Activated T-helper 9 cell treated with anti-CD3 and anti-CD28 coated beads, Interleukin-2, amount 50 U/mL, for 16 hours (primary cell): ENCODE results near the gene EIF4E1B.

ENCODE experiments used
- DNase-seq: peaks from one replicate; pipeline ENCODE4 v3.0.0-alpha.2; 2020; ENCODE audit warnings: low read depth

Gene EIF4E1B

GRCh38 chr5:176627582-176627981 is 2.9 kb upstream of the EIF4E1B start:
- no peak for DNase-seq

DNA sequence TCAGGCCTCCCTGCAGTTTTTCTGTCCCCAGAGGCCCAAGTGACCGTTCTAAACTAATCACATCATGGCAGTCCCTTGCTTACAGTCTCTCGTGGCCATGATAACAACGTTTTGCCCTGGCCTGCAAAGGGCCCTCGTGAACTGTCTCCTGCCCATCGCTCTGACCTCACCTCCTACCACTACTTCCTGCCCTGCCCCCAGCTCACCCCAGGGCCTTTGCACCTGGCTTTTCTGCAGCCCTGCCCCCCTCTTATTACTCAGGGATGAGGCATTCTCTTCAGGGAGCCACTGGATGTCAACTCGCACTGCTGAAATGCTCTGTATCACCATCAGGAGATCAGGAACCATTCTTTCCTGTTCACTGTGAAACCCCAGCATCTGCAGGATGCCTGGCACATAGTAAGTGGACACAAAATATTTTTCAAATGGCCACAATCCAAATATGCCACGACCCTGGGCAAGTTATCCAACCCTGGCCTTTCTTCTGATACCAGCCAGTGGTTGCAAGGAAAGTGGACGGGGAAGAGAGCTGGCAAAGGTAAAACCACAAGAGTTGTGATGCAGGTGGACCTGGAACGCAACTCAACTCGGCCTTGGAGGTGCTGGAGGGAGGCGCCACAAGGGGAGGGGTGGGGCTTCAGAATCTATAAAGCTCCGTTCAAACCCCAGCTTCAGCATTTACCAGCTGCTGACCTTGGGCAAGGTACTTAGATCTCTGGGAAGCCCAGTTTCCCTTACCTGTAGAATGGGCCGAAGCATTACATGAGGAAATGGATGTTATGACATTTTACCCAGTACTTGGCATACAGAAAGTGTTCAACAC is 1.9 kb upstream of the EIF4E1B start:
- no peak for DNase-seq

GRCh38 chr5:176629317-176629852 is 1.1 kb upstream of the EIF4E1B start:
- no peak for DNase-seq

DNA sequence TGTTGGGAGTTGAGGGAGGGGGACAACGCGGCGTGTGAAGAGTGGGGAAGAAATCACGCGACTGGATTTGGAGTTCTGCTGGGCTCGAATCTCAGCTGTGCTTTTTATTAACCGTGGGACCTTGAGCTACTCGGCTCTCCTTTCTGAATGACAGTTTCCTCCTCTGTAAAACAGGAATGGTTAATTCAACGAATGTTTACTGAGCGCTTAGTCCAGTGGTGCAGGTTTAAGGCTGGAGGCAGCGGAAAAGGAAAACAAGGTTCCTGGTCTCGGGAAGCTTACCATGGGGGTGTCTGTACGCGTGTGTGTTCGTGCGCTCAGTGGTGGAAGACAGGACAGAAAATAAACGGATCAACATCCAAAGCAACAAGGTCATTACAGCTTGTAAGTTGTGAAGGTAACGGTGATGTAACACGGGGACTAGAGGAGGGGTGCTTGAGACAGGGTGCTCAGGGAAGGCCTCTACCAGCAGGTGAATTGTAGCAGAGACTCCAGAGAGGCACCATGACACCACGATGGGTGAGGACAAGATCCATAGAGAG is 277 bp downstream of the EIF4E1B start:
- no peak for DNase-seq

- DNase-seq = no peak
These were observed 1.1 kb downstream of the EIF4E1B start for GRCh38 chr5:176631383-176632200.

DNA sequence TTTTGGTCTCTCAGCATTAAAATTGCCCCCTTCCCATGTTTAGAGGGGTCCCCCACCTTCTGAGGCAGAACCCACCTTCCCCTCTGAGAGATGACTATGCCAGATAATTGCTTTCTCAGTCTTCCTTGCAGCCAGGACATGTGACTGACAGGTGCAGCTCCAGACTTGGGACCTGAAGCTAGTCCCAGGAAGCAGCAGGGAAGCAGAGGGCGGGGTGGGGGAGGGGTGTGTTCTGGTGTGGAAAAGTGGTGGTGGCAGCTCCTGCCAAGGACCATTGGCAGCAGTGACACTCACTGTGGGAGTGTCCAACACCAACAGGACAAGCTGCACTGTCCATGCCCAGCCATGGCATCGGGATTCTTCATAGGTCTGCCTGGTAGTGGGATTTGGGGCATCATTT is 2.3 kb downstream of the EIF4E1B start:
- DNase-seq = no peak

GRCh38 chr5:176633598-176633997 is 3.1 kb downstream of the EIF4E1B start:
- no peak for DNase-seq

DNA sequence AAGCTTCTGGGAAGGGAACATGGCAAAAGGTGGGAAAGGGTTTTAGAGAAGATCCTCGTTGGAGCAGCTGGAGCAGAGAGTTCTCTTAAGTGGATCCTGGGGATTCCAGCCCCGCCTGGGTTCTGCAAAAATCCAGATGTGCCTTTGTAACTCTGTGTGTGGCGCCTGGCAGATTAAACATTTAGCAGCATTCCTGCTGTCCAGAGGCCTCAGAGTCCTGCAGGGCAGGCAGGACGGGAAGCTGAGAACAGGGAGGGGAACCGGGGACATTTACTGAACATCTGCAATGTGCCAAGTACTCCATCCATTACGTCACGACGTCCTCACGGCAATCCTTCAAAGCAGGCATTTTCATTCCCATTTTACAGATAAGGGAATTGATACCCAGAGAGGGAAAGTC is 6.0 kb downstream of the EIF4E1B start:
- no peak for DNase-seq

DNA sequence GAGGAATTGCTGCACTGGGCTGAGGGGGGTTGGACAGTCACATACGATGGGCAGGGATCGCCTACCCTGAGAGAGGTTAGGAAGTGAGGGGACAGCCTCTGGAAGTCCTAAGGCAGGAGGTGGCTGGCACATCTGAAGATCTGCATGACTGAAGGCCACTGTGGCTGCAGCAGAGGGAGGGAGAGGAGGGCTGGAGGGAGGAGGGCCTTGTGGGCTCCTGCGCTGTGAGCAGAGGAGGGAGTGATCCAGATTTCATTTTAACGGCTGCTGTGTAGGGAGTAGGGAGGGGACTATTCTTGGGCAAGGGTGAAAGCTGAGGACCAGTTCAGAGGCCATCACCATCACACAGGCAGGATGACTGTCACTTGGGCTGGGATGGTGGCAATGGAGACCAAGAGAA is 7.1 kb downstream of the EIF4E1B start:
- no peak for DNase-seq

DNA sequence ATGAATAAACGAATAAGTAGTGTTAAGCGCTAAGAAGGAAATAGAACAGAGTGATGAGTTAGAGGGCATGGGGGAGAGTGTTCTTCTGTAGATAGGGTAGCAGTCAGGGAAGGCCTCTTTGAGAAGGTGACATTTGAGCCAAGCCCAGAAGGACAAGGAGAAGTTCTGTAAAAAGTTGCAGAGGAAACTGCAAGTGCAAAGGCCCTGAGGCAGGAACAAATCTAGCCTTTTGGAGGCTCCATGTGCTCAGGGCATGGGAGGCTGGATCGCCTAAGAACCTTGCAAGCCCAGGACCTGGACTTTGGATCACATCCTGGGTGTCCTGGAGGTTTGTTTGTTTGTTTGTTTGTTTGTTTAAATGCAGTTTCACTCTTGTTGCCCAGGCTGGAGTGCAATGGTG is 8.0 kb downstream of the EIF4E1B start:
- no peak for DNase-seq

- no peak for DNase-seq
These were observed 8.7 kb downstream of the EIF4E1B start for GRCh38 chr5:176639208-176639607.

DNA sequence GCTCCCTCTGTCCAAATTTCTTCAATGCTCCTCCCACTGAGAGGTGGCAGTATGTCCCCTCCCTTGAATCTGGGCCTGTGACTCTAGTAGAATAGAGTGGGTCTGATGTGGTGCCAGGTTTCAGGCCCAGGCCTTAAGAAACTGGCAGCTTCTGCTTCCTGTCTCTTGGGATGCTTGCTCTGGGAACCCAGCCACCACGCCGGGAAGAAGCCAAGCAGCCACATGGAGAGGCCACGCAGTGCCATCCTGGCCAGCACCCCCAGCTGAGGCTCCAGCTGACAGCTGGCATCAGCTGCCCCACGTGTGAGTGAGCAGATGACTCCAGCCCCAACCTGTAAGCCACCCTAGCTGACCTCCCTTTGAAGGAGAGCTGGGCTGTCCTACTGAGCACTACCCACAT is 9.5 kb downstream of the EIF4E1B start:
- DNase-seq = no peak

DNA sequence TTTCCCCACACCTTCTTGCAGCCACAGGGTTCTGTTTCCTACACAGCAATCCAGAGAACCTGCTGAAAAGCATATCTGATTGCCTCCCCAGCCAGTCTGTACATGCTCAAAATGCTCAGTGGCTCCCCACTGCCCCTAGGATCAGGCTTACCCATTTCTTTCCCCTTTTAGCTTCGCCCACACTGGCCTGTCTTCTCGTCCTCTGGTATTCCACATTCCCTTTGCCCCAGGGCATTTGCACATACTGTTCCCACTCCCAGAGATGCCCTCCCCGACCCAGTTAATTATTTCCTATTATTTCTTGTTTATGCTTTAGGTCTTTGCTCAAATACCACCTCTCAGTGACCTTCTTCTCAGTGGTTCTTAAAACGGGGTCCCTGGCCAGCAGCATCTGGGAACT is 10.1 kb downstream of the EIF4E1B start:
- DNase-seq = no peak

DNA sequence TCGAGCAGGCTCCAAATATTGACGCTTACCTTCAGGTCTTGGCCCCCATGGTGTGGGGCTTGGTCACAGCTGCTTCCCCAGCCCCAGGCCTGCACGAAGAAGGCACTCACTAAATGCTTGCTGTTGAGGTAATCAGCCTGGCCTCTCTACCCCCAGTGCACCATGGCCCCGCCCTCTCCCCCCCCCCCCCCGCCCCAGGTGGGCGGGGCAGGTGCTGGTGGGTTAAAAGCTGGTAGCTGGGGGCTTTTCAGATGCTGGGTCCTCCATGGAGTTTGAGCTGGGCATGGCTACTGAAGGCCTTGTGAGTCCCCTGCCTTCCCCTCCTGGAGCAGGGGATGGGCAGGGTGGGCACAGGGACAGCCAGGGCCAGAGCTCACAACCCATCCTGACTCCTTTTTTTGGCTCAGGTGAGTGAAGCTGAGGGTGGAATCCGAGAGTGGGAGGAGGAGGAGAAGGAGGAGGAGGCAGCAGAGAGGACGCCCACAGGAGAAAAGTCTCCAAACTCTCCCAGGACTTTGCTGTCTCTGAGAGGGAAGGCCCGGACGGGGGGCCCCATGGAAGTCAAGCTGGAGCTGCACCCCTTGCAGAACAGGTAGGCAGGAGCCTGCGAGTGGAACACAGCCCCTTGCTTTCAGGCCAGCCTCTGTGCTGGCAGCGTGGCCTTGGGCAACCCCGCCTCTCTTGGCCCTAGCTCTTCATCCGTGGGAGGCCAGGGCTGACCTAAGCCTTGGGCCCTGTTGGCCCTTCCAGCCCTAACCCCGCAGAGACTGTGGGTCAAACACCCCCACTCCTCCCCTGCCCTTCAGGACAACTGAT is 12.4 kb downstream of the EIF4E1B start:
- no peak for DNase-seq

- no peak for DNase-seq
These were observed 13.2 kb downstream of the EIF4E1B start for GRCh38 chr5:176643491-176644219.

- no peak for DNase-seq
These were observed 13.8 kb downstream of the EIF4E1B start for GRCh38 chr5:176644294-176644693.

DNA sequence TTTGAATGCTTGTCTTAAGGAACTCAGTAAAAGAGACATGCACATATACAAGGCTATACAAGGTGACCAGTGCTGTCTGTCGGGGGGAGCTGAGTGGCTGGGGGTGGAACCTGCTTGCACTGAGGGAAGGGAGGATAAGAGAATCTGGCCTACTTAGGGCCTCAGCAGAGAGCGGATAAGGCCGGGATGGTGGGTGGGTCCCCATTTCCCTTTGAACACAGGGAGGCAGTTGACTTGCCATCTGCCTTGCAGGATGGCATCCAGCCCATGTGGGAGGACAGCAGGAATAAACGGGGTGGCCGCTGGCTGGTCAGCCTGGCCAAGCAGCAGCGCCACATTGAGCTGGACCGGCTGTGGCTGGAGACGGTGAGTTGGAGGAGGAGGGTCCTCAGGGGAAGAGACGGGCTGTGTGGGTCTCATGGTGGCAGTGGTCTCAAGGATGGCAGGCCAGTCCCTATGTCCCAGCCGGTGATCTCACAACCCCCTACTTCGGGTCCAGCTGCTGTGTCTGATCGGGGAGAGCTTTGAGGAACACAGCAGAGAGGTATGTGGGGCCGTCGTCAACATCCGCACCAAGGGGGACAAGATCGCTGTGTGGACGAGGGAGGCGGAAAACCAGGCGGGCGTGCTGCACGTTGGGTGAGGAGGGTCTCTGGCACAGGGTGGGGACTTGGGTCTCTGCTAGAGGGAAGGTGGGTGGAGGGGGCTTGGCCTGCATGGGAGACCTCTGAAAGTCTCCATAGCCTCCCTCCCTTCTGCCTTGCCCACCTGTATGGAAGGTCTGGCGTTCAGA is 14.6 kb downstream of the EIF4E1B start:
- no peak for DNase-seq

DNA sequence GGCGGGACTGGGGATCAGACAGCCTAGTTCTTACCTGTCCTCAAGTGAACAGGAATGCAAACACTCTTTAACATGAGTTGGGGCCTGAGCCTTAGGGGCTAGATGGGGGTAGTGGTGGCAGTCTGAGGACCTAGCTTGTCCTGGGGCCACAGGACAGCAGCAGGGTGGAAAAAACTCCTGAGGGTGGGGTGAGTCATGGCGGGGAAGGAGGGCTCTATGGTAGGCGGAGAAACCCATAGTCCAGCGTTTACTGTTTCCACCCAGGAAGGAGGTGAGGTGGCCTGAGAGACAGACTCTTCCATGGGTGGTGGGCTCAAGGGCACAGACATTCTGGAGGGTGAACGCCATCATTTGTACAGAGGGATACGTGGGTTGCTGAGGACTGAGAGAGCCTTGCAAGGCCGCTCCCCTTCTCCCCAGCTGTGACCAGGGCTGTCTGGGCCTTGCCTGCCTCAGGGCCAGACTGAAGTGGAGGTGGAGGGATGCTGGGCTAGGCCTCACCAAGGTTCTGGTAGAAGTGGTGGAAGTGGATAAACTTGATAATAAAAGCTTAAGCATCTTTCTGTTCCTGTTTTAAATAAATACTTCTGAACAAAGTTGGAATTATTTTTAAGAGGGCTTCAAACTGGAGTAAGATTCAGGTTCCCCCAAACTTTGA is 15.7 kb downstream of the EIF4E1B start:
- DNase-seq = no peak

- DNase-seq = no peak
These were observed 16.2 kb downstream of the EIF4E1B start for GRCh38 chr5:176646707-176647029.
